Heart right ventricle (tissue), 16 donors: ENCODE data around the gene GSTM5. TPM values are rescaled to one million over a fixed set of nuclear protein-coding genes. Genes with fewer than 3 reads are reported as not detected.

ENCODE experiments used
- ATAC-seq, 8 donors: fragments of 200-7000 bp; cut with Tn5 transposase; one replicate each; pipeline ENCODE4 v1.9.1; 2020; ENCODE audit warnings: mild to moderate bottlenecking in 8 of 8, moderate library complexity in 8 of 8, moderate number of reproducible peaks in 1 of 8
- DNase-seq, 2 donors: peaks; one replicate each; pipeline ENCODE4 v3.0.0-alpha.2; 2020
- H3K27ac ChIP-seq, 10 donors: fragments of 200-600 bp; sonication (generic) in 2 of 10; one replicate each; pipeline versions ENCODE4 v1.5.0 to v1.8.0; 2020 to 2022; ENCODE audit warnings: mild to moderate bottlenecking in 3 of 10
- H3K27me3 ChIP-seq, 7 donors: fragments of 200-600 bp; one replicate each; pipeline ENCODE4 v1.8.0; 2021 to 2022; ENCODE audit warnings: mild to moderate bottlenecking in 2 of 7
- H3K36me3 ChIP-seq, 9 donors: fragments of 200-600 bp; sonication (generic) in 1 of 9; one replicate each; pipeline versions ENCODE4 v1.5.0 to v1.8.0; 2020 to 2022; ENCODE audit warnings: mild to moderate bottlenecking in 2 of 9
- H3K4me1 ChIP-seq, 9 donors: fragments of 200-600 bp; sonication (generic) in 1 of 9; one replicate each; pipeline versions ENCODE4 v1.5.0 to v1.8.0; 2020 to 2022; ENCODE audit warnings: mild to moderate bottlenecking in 4 of 9
- H3K4me3 ChIP-seq, 10 donors: fragments of 200-600 bp; sonication (generic) in 2 of 10; one replicate each; pipeline versions ENCODE4 v1.5.0 to v1.8.0; 2020 to 2022; ENCODE audit warnings: mild to moderate bottlenecking in 7 of 10, moderate library complexity in 2 of 10
- H3K9me3 ChIP-seq, 11 donors: fragments of 200-600 bp in 10 of 11; sonication (generic) in 2 of 11; one replicate each; pipeline versions ENCODE4 v1.5.0 to v1.8.0; 2013 to 2022; ENCODE audit warnings: mild to moderate bottlenecking in 2 of 11, control low read depth in 1 of 11, moderate library complexity in 1 of 11
- WGBS, 2 donors: extraction: QIAGEN DNeasy Blood & Tissue Kit; methylation state at CpG; one replicate each; pipeline ENCODE4 v1.1.7; 2013; ENCODE audit warnings: inconsistent platforms in 1 of 2; 5-methylcytosine and 5-hydroxymethylcytosine counted together
- intact Hi-C, 10 donors: fragments of 100-400 bp; cut with DNase I; formaldehyde crosslinking; loops; one replicate each; pipeline versions ENCODE4 v1.11.1 to v1.14.2; 2022
- polyA plus RNA-seq, 2 donors: library from polyadenylated mRNA; stranded (reverse); fragments of 200-250 nt; gene quantifications; one replicate each; pipeline ENCODE4 v1.2.3, GENCODE V29; 2013
- total RNA-seq, 10 donors: library from RNA; stranded (reverse); fragmentation: NEBNext Ultra II Directional in 3 of 10; extraction: Animal tissue kit (Norgen Biotek cat#: 25700) in 3 of 10; gene quantifications; one replicate each; pipeline versions ENCODE4 v1.2.1 to v1.2.4, GENCODE V29; 2021 to 2023
- TF ChIP-seq, protein P1 (sequence below), 9 donors: fragments of 200-600 bp; sonication (generic) in 2 of 9; IDR thresholded peaks; one replicate each; pipeline versions ENCODE4 v1.5.0 to v1.8.0; 2021 to 2022; ENCODE audit warnings: antibody characterized with exemption in 9 of 9, mild to moderate bottlenecking in 5 of 9, moderate library complexity in 1 of 9
- donor health status: Arrhythmogenic right ventricular cardiomyopathy.
- donor health status: ischemic (EF 13 %, LVEDD 7.1; RV severe dilation, severe dysfunction).
- donor health status: healthy with polysubstance abuse.
- donor health status: DM: no; HTN: yes; CAD: no.
- donor health status: DM: no; HTN: no; CAD: no.
- donor health status: ischemic (EF 25% LVEDD 6.9; RV normal size, moderate dysfunction).
- donor health status: ischemic (EF 25% LVEDD 5.7; RV mildly dilated, moderate dysfunction).
- donor health status: healthy.
- donor health status: DM: yes; HTN: yes; CAD: no.
- donor health status: Ischemic cardiomyopathy.
- donor health status: ischemic (EF 35%, LVEDD 5.7; RV mildly dilated, moderate dysfunction).
- donor health status: nonischemic (EF 11% LVEDD 7.7; RV severe dilation, severe dysfunction).
- donor health status: DM: yes; HTN: yes; CAD: no.
- donor health status: PGD.
- donor health status: ischemic (EF 29% LVEDD 5.4; RV normal size, mild dysfunction).
- donor health status: nonischemic (EF 23%, LVEDD 6.1; RV moderate dilation, normal function).

Gene GSTM5
- total and polyA plus RNA-seq, 12 donors = 0.86 to 3.2 (median 2.0) TPM

DNA sequence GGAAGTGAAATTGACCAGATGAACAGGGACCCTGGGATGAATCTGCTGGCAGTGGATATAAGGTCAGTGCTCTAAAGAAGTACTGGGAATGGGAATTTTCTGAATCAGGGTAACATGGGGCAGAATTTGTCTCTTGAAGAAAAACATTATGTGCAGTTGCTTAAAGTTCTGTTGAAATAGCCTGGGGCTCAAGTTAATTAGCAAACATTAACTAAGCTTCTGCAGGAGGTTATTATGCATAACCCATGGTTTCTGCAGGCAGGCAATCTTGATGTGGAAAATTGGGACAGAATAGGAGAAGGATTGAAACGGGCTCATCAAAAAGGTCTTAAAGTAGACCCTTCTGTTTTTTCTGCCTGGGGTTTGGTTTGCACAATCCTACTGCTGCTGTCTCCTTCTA lies 14.0 kb downstream of the GSTM5 start:
- WGBS, 2 donors = 77 to 84% methylated on average over 1 of the region's 1 CpG
- intact Hi-C loops = no loop called here
- ATAC-seq = no peak

DNA sequence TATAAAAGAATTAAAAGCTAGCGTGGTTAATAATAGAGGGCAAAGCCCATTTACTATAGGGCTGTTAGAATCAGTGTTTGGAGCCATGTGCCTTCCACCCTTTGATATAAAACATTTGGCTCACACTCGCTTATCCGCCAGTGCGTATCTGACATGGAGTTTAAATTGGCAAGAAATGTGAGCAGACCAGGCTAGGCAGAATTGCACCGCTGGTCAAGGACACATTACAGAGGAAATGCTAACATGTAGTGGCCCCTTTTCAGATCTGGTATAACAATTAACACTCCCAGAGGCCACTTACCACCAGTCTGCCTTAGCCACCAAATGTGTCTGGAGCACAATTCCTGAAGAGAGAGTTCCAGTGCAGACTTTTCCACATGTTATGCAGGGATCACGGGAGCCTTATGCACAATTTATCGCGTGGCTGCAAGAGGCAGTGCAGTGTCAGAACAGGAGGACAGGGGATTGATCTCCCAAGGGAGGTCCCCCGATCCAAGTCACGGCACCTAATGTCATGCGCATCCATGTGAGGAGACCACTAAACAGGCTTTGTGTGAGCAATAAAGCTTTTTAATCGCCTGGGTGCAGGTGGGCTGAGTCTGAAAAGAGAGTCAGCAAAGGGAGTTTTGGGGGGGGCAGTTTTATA lies 14.8 kb downstream of the GSTM5 start:
- no peak for ATAC-seq
- 85 to 89% methylated on average over 12 of the region's 12 CpGs for WGBS, 2 donors
- Histone ChIP-seq H3K4me1 (no peaks in the 10 kb centered on the region), H3K9me3 (no peaks in the 10 kb centered on the region), H3K27ac (no peak overlapping the region), H3K4me3 (no peak overlapping the region), H3K36me3 (no peaks in the 10 kb centered on the region), H3K27me3 (no peaks in the 10 kb centered on the region)
- DNase-seq = no peak
- TF ChIP-seq, protein P1, sequence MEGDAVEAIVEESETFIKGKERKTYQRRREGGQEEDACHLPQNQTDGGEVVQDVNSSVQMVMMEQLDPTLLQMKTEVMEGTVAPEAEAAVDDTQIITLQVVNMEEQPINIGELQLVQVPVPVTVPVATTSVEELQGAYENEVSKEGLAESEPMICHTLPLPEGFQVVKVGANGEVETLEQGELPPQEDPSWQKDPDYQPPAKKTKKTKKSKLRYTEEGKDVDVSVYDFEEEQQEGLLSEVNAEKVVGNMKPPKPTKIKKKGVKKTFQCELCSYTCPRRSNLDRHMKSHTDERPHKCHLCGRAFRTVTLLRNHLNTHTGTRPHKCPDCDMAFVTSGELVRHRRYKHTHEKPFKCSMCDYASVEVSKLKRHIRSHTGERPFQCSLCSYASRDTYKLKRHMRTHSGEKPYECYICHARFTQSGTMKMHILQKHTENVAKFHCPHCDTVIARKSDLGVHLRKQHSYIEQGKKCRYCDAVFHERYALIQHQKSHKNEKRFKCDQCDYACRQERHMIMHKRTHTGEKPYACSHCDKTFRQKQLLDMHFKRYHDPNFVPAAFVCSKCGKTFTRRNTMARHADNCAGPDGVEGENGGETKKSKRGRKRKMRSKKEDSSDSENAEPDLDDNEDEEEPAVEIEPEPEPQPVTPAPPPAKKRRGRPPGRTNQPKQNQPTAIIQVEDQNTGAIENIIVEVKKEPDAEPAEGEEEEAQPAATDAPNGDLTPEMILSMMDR (IDR thresholded peaks at IDR 0.05) = no peak
- intact Hi-C loops = no loop called here

More for the DNA sequence above, 14.0 kb downstream of the GSTM5 start:
- no peak overlapping the region for H3K27ac ChIP-seq
- H3K27me3 ChIP-seq = no peaks in the 10 kb centered on the region
- no peaks in the 10 kb centered on the region for H3K36me3 ChIP-seq
- DNase-seq = no peak
- TF ChIP-seq, protein P1 (IDR thresholded peaks at IDR 0.05) = no peak
- H3K9me3 ChIP-seq = no peaks in the 10 kb centered on the region
- H3K4me1 ChIP-seq = no peaks in the 10 kb centered on the region
- H3K4me3 ChIP-seq = no peak overlapping the region

DNA sequence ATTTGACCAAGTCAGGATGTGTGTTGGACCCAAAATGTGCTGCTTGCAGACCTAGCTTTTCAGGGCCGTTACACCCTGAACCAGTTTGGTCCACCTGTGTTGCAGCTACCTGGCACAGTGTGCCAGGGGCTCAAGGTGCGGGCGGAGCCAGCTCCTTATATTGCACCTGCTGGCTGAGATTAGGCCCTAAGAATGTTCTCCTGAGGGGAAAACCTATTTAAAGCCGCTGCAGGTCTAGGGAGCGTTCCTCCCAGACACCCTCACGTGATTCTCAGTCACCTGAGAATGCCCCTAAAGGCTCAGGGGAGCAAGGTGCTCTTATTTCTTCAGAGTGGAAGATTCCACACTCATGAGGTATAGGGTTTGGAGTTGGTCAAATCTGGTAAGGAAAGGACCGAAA lies 16.8 kb downstream of the GSTM5 start:
- Histone ChIP-seq H3K9me3 (peaks cover 0 to 6% (median 0%) of the 10 kb centered on the region in 11 donors), H3K4me1 (no peaks in the 10 kb centered on the region), H3K36me3 (no peaks in the 10 kb centered on the region), H3K27ac (no peak overlapping the region), H3K27me3 (no peaks in the 10 kb centered on the region), H3K4me3 (no peak overlapping the region)
- WGBS, 2 donors = 93 to 95% methylated on average over 7 of the region's 7 CpGs
- TF ChIP-seq, protein P1 (IDR thresholded peaks at IDR 0.05) = no peak
- intact Hi-C loops = no loop called here
- ATAC-seq = no peak
- DNase-seq = no peak

DNA sequence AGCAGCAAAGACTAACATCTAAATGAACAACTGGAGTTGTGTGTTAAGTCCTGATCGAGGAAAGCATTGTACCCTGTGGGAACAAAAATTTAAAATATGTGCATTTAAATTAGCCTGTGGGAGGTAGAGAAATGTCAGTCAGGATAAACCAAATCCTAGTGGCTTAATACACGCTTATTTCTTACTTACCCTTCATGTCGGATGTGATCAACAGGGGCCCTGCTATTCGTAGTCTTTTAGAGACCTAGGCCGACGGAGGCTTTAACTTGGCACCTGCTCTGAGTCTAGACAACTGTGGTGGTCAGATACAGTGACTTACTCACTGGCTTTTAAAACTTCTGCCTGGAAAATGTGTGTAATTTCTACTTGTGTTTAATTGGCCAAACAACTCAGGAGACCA lies 18.6 kb downstream of the GSTM5 start:
- intact Hi-C loops = no loop called here
- 75% methylated on average over 6 of the region's 6 CpGs for WGBS, 2 donors
- Histone ChIP-seq H3K36me3 (peaks cover 0 to 5% (median 0%) of the 10 kb centered on the region in 9 donors), H3K9me3 (peaks cover 0 to 9% (median 0%) of the 10 kb centered on the region in 11 donors), H3K4me3 (no peak overlapping the region), H3K27me3 (no peaks in the 10 kb centered on the region), H3K27ac (no peak overlapping the region), H3K4me1 (no peaks in the 10 kb centered on the region)
- ATAC-seq (no peak), DNase-seq (no peak)
- TF ChIP-seq, protein P1 (IDR thresholded peaks at IDR 0.05) = no peak
